ENCODE measurements around the gene ETF1.
A peak's percentile ranks its signal among the peaks of the same experiment; 100 is the strongest.

The ETF1 gene

GRCh38 chr5:138554143-138554542, 11.1 kb upstream of the ETF1 start:
- H3K4me2 ChIP-seq: no peak overlapping the region
- no peaks in the 10 kb centered on the region for H3K27me3 ChIP-seq
- no peak overlapping the region for H3K27ac ChIP-seq
- peaks cover 66 to 84% (median 75%) of the 10 kb centered on the region in 11 experiments for H3K36me3 ChIP-seq
- no peak for TF ChIP-seq Cebpa-rat (IDR thresholded peaks at IDR 0.05)
- no peak overlapping the region for H3K9ac ChIP-seq
- H3K4me1 ChIP-seq: peaks cover 0 to 5% (median 0%) of the 10 kb centered on the region in 10 experiments; a peak in 1 of 20 replicates
- H3K9me3 ChIP-seq (replicated peaks in 1 of 11): no peaks in the 10 kb centered on the region
- H3K4me3 ChIP-seq: no peak overlapping the region
- peaks cover 67 to 91% (median 86%) of the 10 kb centered on the region in 11 experiments; a peak in 21 of 22 replicates for H4K20me1 ChIP-seq

- H3K36me3 ChIP-seq: peaks cover 60 to 79% (median 69%) of the 10 kb centered on the region in 11 experiments
- H4K20me1 ChIP-seq: peaks cover 62 to 91% (median 85%) of the 10 kb centered on the region in 11 experiments; a peak in 21 of 22 replicates
These were observed 10.5 kb upstream of the ETF1 start for GRCh38 chr5:138553437-138554095.

GRCh38 chr5:138552657-138553056, 9.6 kb upstream of the ETF1 start:
- no peaks in the 10 kb centered on the region for H3K27me3 ChIP-seq
- TF ChIP-seq Cebpa-rat (IDR thresholded peaks at IDR 0.05): no peak
- peaks cover under 1 to 11% (median 3%) of the 10 kb centered on the region in 10 experiments; a peak in 8 of 20 replicates for H3K4me1 ChIP-seq
- H3K36me3 ChIP-seq: peaks cover 51 to 69% (median 60%) of the 10 kb centered on the region in 11 experiments
- H3K4me2 ChIP-seq: no peak overlapping the region
- no peak overlapping the region for H3K9ac ChIP-seq
- H4K20me1 ChIP-seq: peaks cover 53 to 90% (median 83%) of the 10 kb centered on the region in 11 experiments; a peak in 21 of 22 replicates
- H3K9me3 ChIP-seq (replicated peaks in 1 of 11): no peaks in the 10 kb centered on the region
- H3K4me3 ChIP-seq: no peak overlapping the region
- no peak overlapping the region for H3K27ac ChIP-seq

More at GRCh38 chr5:138553437-138554095, 10.5 kb upstream of the ETF1 start:
- no peak overlapping the region for H3K9ac ChIP-seq
- H3K4me3 ChIP-seq: no peak overlapping the region
- H3K27ac ChIP-seq: no peak overlapping the region
- TF ChIP-seq Cebpa-rat (IDR thresholded peaks at IDR 0.05): no peak
- peaks cover 0 to 5% (median 0%) of the 10 kb centered on the region in 10 experiments; a peak in 1 of 20 replicates for H3K4me1 ChIP-seq
- H3K4me2 ChIP-seq: no peak overlapping the region
- H3K27me3 ChIP-seq: no peaks in the 10 kb centered on the region
- H3K9me3 ChIP-seq (replicated peaks in 1 of 11): no peaks in the 10 kb centered on the region

GRCh38 chr5:138549414-138549813, 6.4 kb upstream of the ETF1 start:
- Histone ChIP-seq H3K4me2 (no peak overlapping the region), H3K27ac (no peak overlapping the region), H3K9ac (no peak overlapping the region), H3K27me3 (no peaks in the 10 kb centered on the region), H3K4me1 (peaks cover 25 to 43% (median 32%) of the 10 kb centered on the region in 10 experiments), H3K4me3 (no peak overlapping the region), H4K20me1 (peaks cover 22 to 74% (median 64%) of the 10 kb centered on the region in 11 experiments; a peak in 19 of 22 replicates), H3K36me3 (peaks cover 18 to 37% (median 28%) of the 10 kb centered on the region in 11 experiments), H3K9me3 (replicated peaks in 1 of 11) (no peaks in the 10 kb centered on the region)
- no peak for TF ChIP-seq Cebpa-rat (IDR thresholded peaks at IDR 0.05)

GRCh38 chr5:138545919-138546562, 3.0 kb upstream of the ETF1 start:
- peak overlapping the region; percentile 3 to 99 (median 96); a peak in 17 of 22 replicates for H3K4me2 ChIP-seq
- TF ChIP-seq Cebpa-rat (IDR thresholded peaks at IDR 0.05): no peak
- H3K27me3 ChIP-seq: no peaks in the 10 kb centered on the region
- peak overlapping the region in 2 of 11 experiments; percentile 6 to 7; a peak in 2 of 22 replicates for H3K27ac ChIP-seq
- H3K36me3 ChIP-seq: peaks cover 0 to 13% (median 9%) of the 10 kb centered on the region in 11 experiments; a peak in 17 of 22 replicates
- peaks cover 37 to 51% (median 41%) of the 10 kb centered on the region in 10 experiments for H3K4me1 ChIP-seq
- H3K9ac ChIP-seq: peak overlapping the region in 10 of 11 experiments; percentile 2 to 100 (median 70); a peak in 12 of 22 replicates
- peak overlapping the region in 1 of 10 experiments; percentile 98; a peak in 1 of 20 replicates for H3K4me3 ChIP-seq
- no peaks in the 10 kb centered on the region for H3K9me3 ChIP-seq (replicated peaks in 1 of 11)
- peaks cover 9 to 57% (median 42%) of the 10 kb centered on the region in 11 experiments; a peak in 20 of 22 replicates for H4K20me1 ChIP-seq

GRCh38 chr5:138544181-138545134, 1.4 kb upstream of the ETF1 start:
- TF ChIP-seq Cebpa-rat (IDR thresholded peaks at IDR 0.05): no peak
- peak overlapping the region; percentile 97 to 100 (median 99) for H3K27ac ChIP-seq
- peaks cover 23 to 68% (median 55%) of the 10 kb centered on the region in 11 experiments; a peak in 21 of 22 replicates for H4K20me1 ChIP-seq
- H3K9ac ChIP-seq: peak overlapping the region; percentile 96 to 100 (median 99)
- H3K9me3 ChIP-seq (replicated peaks in 1 of 11): no peaks in the 10 kb centered on the region
- peak overlapping the region; percentile 97 to 100 (median 98) for H3K4me3 ChIP-seq
- H3K4me1 ChIP-seq: peaks cover 52 to 65% (median 56%) of the 10 kb centered on the region in 10 experiments
- H3K36me3 ChIP-seq: peaks cover 13 to 29% (median 24%) of the 10 kb centered on the region in 11 experiments; a peak in 18 of 22 replicates
- H3K27me3 ChIP-seq: no peaks in the 10 kb centered on the region
- peak overlapping the region; percentile 82 to 99 (median 96) for H3K4me2 ChIP-seq

- Histone ChIP-seq H3K4me2 (peak overlapping the region; percentile 82 to 99 (median 96)), H3K9ac (peak overlapping the region; percentile 96 to 100 (median 99)), H3K36me3 (peaks cover 13 to 37% (median 31%) of the 10 kb centered on the region in 11 experiments; a peak in 20 of 22 replicates), H4K20me1 (peaks cover 30 to 72% (median 60%) of the 10 kb centered on the region in 11 experiments; a peak in 21 of 22 replicates), H3K4me3 (peak overlapping the region; percentile 97 to 100 (median 98)), H3K27ac (peak overlapping the region; percentile 97 to 100 (median 99)), H3K4me1 (peaks cover 53 to 68% (median 61%) of the 10 kb centered on the region in 10 experiments), H3K9me3 (replicated peaks in 1 of 11) (no peaks in the 10 kb centered on the region), H3K27me3 (no peaks in the 10 kb centered on the region)
- no peak for TF ChIP-seq Cebpa-rat (IDR thresholded peaks at IDR 0.05)
These were observed 681 bp upstream of the ETF1 start for GRCh38 chr5:138543730-138544104.

Measured in BLaER1 treated with 17β-estradiol and CSF1 and Interleukin-3, amounts not matched to agents 10 nM and 100 nM (cell line).